HG03442 (cell line): ENCODE measurements around the gene KRTAP5-1.
"Not testable (repeated sequence)": the region's sequence is repeated elsewhere in the genome, so short reads cannot be mapped to it uniquely, and the experiment has no call there.

Experiments
- ATAC-seq: cut with Tn5 transposase; IDR thresholded peaks from one replicate; pipeline ENCODE4 v1.9.1; 2021; ENCODE audit warnings: mild to moderate bottlenecking, moderate library complexity; ENCODE audit not compliant: unreplicated experiment

The KRTAP5-1 gene

GRCh38 chr11:1603629-1604028 lies 18.5 kb upstream of the KRTAP5-1 start:
- ATAC-seq, result no peak

DNA sequence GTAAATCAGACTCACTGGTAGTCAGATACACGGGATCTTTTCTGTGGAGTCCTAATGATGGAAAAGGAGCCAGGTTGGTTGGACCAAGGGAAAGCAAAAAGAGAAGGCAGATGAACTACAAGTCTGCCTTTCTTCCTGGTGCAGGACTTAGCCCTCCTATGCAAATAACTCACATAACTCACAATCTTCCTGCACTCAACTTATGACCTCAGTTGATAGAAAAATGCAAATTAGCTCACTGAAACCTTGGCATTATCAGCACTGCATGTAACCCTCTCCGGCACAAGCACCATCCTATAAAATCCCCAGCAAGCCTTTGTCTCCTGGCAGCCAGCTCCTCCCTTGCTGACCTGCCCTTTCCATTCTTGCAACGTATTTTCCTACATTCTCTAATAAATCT lies 16.6 kb upstream of the KRTAP5-1 start:
- not testable (repeated sequence) for ATAC-seq

DNA sequence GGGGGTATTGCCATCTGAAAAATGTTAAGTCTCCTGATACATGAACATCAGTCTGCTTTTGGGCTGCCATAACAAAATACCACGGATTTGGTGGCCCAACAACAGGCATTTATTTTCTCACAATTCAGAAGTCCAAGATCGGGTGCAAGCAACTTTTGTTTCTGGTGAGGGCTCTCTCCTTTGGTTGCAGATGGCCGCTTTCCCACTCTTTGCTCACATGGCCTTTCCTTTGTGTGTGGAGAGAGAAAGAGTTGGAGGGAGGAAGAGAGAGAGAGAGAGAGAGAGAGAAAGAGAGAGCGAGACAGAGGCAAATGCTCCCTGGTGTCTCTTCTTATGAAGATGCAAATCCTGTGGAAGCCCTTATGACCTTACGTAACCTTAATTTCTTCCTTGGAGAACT lies 15.5 kb upstream of the KRTAP5-1 start:
- no peak for ATAC-seq

DNA sequence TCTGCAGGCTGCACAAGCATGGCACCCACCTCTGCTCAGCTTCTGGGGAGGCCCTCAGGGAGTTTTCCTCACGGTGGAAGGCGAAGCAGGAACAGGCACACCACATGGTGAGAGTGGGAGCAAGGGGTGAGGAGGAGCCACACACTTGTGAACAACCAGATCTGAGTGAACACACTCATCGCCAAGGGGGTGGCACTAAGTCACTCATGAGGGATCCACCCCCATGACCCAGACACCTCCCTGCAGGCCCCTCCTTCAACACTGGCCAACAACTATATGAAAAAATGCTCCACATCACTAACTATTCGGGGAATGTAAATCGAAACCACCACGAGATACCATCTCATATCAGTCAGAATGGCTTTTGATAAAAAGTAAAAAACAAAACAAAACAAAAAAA lies 13.7 kb upstream of the KRTAP5-1 start:
- ATAC-seq, result no peak

DNA sequence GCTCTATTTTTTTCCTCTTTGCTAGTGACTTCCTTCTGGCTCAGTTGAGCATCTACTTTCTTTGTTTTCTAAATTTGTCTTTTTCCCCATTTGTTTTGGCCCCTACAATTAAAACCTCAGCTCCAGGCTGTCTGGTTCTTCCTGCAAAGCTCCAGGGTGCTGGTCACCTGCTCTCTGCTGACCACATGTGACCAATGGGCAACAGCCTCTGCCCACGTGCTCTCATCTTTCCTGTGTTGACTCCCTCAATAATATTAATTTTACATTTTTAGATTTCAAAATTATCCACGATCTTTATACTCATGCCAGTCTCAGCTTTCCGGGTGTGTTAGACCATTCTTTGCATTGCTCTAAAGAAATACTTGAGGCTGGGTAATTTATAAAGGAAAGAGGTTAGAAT lies 13.3 kb upstream of the KRTAP5-1 start:
- ATAC-seq, result not testable (repeated sequence)

DNA sequence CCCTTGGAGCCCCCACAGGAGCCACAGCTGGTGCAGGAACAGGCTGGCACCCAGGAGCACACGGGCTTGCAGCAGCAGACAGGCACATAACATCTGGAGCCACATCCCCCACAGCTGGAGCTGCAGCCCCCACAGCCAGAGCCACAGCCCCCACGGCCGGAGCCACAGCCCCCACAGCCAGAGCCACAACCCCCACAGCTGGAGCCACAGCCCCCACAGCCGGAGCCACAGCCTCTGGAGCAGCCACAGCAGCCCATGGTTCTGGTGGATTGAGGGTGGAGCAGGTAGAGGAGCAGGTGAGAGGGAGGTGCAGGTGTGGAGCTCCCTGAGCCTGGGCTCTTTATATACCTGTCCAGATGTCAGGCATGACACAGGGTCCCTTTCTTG lies 12.9 kb upstream of the KRTAP5-1 start, which contains the start of gene KRTAP5-2:
Gene KRTAP5-2, minus strand, starts transcription at position 301 of the 387 bp plus-strand sequence. Its CDS starts 44 bp downstream, at position 257.
- ATAC-seq, result no peak

GRCh38 chr11:1597331-1597993 lies 12.4 kb upstream of the KRTAP5-1 start:
- no peak for ATAC-seq

DNA sequence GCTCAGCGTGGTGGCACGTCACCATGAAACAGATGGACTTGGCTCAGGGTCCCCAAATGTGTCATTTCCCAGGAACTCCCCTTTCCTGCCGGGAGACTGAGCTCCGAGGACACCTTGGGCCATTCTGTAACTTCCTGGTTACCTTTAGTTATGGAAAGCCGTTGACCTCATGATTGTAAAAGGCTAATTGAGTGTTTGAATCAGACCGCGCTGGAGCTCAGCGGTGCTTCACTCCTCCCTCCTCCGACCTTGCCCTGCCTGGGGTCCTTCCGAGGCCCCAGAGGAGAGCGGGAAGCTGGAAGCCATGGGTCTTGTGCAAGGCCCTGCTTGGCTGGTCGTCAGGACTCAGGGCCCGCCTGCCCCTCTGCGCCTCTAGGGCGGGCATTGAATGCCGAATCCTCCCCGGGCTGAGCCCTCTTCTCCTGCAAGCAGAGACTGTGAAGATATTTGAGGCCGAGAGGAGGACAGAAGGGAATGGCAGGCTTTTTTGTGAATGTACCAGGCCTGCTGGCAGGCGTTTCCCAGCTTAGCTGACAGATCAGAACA lies 11.6 kb upstream of the KRTAP5-1 start:
- not testable (repeated sequence) for ATAC-seq

DNA sequence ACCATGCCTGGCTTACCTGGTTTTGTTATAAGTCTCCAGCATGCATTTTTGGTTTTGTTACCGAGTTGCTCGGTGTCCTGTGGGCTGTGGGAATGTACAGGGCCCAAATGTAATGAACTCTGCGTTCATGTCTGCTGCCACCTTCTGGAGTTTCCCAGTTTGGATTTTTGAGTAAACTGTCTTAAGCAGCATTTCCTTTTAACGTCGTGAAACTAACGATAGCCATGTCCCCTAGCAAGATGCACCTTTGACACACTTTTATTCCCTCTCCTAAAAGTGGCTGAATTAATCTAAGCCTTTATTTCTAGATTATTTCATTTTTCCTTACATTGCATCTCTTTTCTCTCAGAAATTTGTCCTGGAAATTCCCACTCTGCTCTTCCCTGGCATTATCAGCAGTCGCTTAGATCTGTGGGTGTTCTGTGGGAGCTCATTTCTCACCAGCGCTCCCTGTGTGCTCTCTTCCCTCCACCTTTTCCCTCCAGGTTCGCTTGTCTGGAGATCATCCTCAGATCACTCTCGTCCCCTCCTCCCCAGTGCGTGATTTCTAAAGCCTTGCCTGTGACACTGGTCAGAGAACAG lies 11.0 kb upstream of the KRTAP5-1 start:
- ATAC-seq, result not testable (repeated sequence)

- no peak for ATAC-seq
Measured at GRCh38 chr11:1592628-1593027, 7.5 kb upstream of the KRTAP5-1 start.

- ATAC-seq, result no peak
Measured at GRCh38 chr11:1589996-1590395, 4.9 kb upstream of the KRTAP5-1 start.

GRCh38 chr11:1589191-1589963 lies 4.3 kb upstream of the KRTAP5-1 start:
- not testable (repeated sequence) for ATAC-seq

- no peak for ATAC-seq
Measured at GRCh38 chr11:1586699-1587098, 1.6 kb upstream of the KRTAP5-1 start.

DNA sequence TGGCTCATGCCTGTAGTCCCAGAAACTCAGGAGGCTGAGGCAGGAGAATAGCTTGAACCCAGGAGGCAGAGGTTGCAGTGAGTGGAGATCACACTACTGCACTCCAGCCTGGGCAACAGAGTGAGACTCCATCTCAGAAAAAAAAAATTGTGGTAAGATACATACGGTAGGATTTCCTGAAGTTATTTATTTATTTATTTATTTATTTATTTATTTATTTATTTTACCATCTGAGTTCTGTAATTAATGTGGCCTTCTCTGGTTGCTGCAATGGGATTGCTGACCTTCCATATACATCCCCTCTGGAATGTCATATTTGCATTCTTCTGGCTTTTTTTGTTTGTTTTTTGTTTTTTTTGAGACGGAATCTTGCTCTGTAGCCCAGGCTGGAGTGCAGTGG lies 2.2 kb downstream of the KRTAP5-1 start:
- not testable (repeated sequence) for ATAC-seq

DNA sequence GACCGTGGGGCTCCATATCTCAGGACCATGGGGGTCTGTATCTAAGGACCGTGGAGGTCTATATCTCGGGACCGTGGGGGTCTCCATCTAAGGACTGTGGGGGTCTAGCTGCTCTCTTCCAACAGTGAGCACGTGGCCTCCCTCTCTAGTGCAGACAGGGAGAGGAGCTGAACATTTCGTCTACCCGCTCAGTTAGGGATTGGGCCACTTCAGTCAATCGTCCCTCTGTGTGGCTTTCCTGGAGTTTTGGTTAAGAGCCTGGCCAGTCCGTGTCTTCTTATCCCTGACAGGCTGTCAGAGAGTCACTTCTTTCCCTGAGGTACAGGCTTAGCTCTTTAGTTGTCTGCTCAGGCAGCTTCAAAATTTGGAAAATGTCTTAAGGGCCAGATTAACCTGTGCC lies 3.1 kb downstream of the KRTAP5-1 start:
- no peak for ATAC-seq

DNA sequence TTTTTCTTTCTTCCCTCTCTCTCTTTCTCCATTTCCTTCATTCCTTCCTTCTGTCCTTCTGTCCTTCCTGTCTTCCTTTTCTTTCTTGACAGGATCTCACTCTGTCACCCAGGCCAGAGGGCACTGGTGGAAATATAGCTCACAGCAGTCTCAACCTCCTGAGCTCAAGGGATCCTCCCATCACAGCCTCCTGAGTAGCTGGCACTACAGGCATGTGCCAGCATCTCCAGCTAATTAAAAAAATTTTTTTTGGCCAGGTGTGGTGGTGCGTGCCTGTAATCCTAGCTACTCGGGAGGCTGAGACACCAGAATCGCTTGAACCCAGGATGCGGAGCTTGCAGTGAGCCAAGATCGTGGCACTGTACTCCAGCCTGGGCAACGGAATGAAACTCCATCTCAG lies 8.3 kb downstream of the KRTAP5-1 start:
- no peak for ATAC-seq

- ATAC-seq, result not testable (repeated sequence)
Measured at GRCh38 chr11:1575756-1576155, 9.3 kb downstream of the KRTAP5-1 start.

- ATAC-seq, result no peak
Measured at GRCh38 chr11:1574933-1575242, 10.2 kb downstream of the KRTAP5-1 start.

DNA sequence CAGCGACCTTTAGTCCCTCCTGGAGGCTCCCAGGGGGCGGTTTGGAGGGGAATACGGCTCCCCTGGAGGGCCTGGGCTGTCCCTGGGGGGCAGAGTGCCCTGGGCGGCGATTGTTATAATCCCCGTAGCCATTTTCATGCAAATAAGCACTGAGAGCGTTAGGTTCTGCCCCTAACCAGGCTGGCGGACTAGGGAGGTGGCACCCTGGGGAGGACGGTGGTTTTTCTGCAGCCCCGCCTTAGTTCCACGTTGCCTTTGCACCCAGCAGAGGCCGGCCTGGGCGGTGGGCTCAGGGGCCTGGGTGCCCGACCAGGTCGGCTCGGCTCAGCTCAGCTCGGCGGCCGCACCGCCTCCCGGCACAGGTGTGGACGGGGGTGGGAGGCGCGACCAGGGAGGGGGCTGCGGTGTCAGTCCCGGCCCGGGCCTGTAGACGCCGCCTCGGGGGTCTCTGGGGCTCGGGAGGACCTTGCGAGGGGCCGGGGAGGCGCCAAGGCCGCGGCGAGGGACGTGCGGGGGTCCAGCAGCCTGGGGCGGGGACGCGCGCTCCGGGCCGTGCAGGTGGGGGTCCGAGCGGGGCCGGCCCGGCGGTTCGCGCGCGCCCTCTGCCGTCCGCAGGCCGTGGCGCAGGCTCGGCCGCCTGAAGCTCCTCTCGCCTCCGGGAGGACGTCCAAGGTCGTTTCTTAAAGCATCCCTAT lies 10.7 kb downstream of the KRTAP5-1 start:
- no peak for ATAC-seq

- no peak for ATAC-seq
Measured at GRCh38 chr11:1573903-1574237, 11.2 kb downstream of the KRTAP5-1 start.
